Prostate gland (tissue), 2 donors: ENCODE data around the gene ARL15. TPM values are rescaled to one million over a fixed set of nuclear protein-coding genes. Genes with fewer than 3 reads are reported as not detected.
A peak's percentile ranks its signal among the peaks of the same experiment; 100 is the strongest.

Source experiments
- DNase-seq: peaks from one replicate; pipeline ENCODE4 v3.0.0-alpha.2; 2019; ENCODE audit warnings: low spot score
- H3K27ac ChIP-seq, 2 donors: fragments of 200-600 bp; sonication (generic); 2 replicates each; pipeline ENCODE4 v1.5.1; 2017 to 2019
- H3K27me3 ChIP-seq: fragments of 200-600 bp; sonication (generic); replicated peaks from 2 replicates; pipeline ENCODE4 v1.5.1; 2019; ENCODE audit not compliant: insufficient read depth
- H3K36me3 ChIP-seq, 2 donors: fragments of 200-600 bp; sonication (generic); 1 replicate in 1 of 2; 2 replicates in 1 of 2; pipeline versions ENCODE4 v1.5.1 to v1.8.1; 2017 to 2019
- H3K4me1 ChIP-seq: fragments of 200-600 bp; sonication (generic); replicated peaks from 2 replicates; pipeline ENCODE4 v1.5.1; 2019
- H3K4me3 ChIP-seq, 2 donors: fragments of 200-600 bp; sonication (generic); 2 replicates each; pipeline ENCODE4 v1.5.1; 2017 to 2019
- H3K9me3 ChIP-seq: fragments of 200-600 bp; sonication (generic); 2 replicates; pipeline ENCODE4 v1.5.1; 2017
- POLR2A ChIP-seq: fragments of 450-650 bp; IDR thresholded peaks from one replicate; pipeline ENCODE4 v1.6.1; 2016; ENCODE audit warnings: antibody characterized with exemption, mild to moderate bottlenecking
- POLR2AphosphoS5 ChIP-seq: sonication (generic); formaldehyde crosslinking; IDR thresholded peaks from one replicate; pipeline ENCODE4 v1.6.1; 2017; ENCODE audit warnings: antibody characterized with exemption
- WGBS: methylation state at CpG from one replicate; pipeline ENCODE4 v1.1.5; 2018; 5-methylcytosine and 5-hydroxymethylcytosine counted together
- intact Hi-C: fragments of 100-400 bp; cut with DNase I; formaldehyde crosslinking; loops from one replicate; pipeline ENCODE4 v1.14.2; 2022
- total RNA-seq, 2 donors: library from RNA; depleted of rRNA; stranded (reverse); fragments of >200 nt; gene quantifications; one replicate each; pipeline ENCODE4 v1.1.0, GENCODE V29; 2016
- TF ChIP-seq, protein P1 (sequence below), 4 experiments: fragments of 200-600 bp in 2 of 4; fragments of 450-650 bp in 2 of 4; sonication (generic) in 2 of 4; IDR thresholded peaks; 1 replicate in 3 of 4; 2 replicates in 1 of 4; pipeline ENCODE4 v1.5.1; 2016 to 2019; ENCODE audit warnings: antibody characterized with exemption in 4 of 4, mild to moderate bottlenecking in 2 of 4, moderate library complexity in 2 of 4

ARL15 gene
- total RNA-seq, 2 donors from 2014 or later = 16.1 to 38.4 TPM

DNA sequence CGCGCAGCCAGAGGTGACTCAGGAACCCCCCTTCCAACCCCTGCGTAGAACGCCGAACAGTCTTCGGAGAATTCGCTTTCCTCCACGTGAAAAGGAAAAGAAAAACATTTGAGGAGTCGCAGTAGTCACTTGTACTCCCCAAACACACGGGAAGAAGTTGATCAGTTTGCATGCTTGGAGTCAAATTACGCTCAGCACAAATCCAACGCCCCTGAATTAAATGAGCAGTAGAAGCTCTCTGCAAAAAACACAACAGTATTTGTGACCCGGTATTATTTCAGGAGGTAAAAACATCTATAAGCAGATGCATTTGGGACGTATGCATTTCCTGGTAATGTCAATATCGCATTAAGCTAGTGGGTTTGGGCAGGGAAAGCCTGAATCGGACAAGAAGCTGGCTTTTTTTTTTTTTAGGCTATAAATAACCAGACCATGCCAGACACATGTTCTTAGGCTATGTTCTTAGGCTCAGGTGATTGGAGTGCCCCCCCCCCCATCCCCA lies 854 bp upstream of the ARL15 start:
- TF ChIP-seq POLR2A (no peak), POLR2AphosphoS5 (no peak)
- TF ChIP-seq, protein P1, sequence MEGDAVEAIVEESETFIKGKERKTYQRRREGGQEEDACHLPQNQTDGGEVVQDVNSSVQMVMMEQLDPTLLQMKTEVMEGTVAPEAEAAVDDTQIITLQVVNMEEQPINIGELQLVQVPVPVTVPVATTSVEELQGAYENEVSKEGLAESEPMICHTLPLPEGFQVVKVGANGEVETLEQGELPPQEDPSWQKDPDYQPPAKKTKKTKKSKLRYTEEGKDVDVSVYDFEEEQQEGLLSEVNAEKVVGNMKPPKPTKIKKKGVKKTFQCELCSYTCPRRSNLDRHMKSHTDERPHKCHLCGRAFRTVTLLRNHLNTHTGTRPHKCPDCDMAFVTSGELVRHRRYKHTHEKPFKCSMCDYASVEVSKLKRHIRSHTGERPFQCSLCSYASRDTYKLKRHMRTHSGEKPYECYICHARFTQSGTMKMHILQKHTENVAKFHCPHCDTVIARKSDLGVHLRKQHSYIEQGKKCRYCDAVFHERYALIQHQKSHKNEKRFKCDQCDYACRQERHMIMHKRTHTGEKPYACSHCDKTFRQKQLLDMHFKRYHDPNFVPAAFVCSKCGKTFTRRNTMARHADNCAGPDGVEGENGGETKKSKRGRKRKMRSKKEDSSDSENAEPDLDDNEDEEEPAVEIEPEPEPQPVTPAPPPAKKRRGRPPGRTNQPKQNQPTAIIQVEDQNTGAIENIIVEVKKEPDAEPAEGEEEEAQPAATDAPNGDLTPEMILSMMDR (IDR thresholded peaks at IDR 0.05) = no peak
- H3K27me3 ChIP-seq = no peaks in the 10 kb centered on the region
- no peaks in the 10 kb centered on the region for H3K9me3 ChIP-seq
- under 1% methylated on average over 16 of the region's 16 CpGs for WGBS
- peak overlapping the region; percentile 65 to 81 for H3K4me3 ChIP-seq
- H3K36me3 ChIP-seq = no peaks in the 10 kb centered on the region
- peak; percentile 14 for DNase-seq
- no peaks in the 10 kb centered on the region for H3K4me1 ChIP-seq
- intact Hi-C loops = loop anchor here (5.0 kb wide), 1 partner anchor 106 kb away; no protein-coding TSS in a partner anchor
- peak overlapping the region; percentile 79 to 83 for H3K27ac ChIP-seq

DNA sequence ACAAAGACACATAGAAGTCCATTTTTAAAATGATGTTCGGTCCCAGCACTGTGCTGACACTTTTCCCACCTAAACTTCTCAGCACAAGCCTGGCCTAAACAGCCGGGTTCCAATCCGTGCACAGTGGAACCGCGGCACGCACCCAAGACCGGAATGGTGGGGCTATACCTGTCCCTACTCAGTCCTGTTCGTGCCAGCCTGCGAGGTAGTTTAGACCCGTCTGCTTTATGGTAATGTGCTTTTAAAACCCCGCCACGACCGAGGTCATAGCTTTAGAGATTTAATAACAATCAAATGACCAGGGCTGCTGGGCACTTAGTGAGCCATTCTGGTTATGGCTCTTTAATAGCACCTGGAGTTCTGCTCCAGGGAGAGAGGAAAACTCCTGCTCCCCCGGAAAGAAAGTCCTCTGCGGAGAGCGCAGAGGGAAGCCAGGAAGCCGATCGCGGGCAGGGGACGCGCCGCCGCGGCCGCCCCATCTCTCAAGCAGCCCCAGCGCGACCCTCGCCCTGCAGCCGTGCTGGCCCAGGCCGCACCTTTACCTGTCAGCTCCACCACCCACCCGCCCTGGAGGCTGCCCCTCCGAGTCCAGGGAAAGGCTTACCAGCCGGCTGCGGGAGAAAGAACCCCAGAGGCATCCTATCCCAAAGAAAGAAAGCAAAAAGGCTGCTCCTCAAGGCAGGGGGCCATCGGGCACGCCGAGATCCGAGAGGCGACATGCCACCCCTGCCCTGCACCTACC lies 511 bp downstream of the ARL15 start:
- WGBS = under 1% methylated on average over 39 of the region's 39 CpGs
- intact Hi-C loops = loop anchor here (5.0 kb wide), 1 partner anchor 107 kb away; no protein-coding TSS in a partner anchor
- H3K36me3 ChIP-seq = no peaks in the 10 kb centered on the region
- no peaks in the 10 kb centered on the region for H3K9me3 ChIP-seq
- peak overlapping the region; percentile 79 to 83 for H3K27ac ChIP-seq
- H3K4me3 ChIP-seq = peak overlapping the region; percentile 65 to 81
- TF ChIP-seq POLR2A (no peak), POLR2AphosphoS5 (no peak)
- TF ChIP-seq, protein P1 (IDR thresholded peaks at IDR 0.05) = no peak
- DNase-seq = peak; percentile 43
- no peaks in the 10 kb centered on the region for H3K4me1 ChIP-seq
- H3K27me3 ChIP-seq = no peaks in the 10 kb centered on the region

- Histone ChIP-seq H3K36me3 (no peaks in the 10 kb centered on the region), H3K27ac (peak overlapping the region; percentile 79 to 83), H3K9me3 (no peaks in the 10 kb centered on the region), H3K4me3 (peak overlapping the region; percentile 65 to 81), H3K4me1 (no peaks in the 10 kb centered on the region), H3K27me3 (no peaks in the 10 kb centered on the region)
- intact Hi-C loops = no loop called here
- WGBS = 6% methylated on average over 10 of the region's 10 CpGs
- TF ChIP-seq POLR2A (no peak), POLR2AphosphoS5 (no peak)
- TF ChIP-seq, protein P1 (IDR thresholded peaks at IDR 0.05) = no peak
- DNase-seq = no peak
These were observed 1.1 kb downstream of the ARL15 start for GRCh38 chr5:54309276-54309675.

GRCh38 chr5:54307583-54307982 lies 2.8 kb downstream of the ARL15 start:
- TF ChIP-seq, protein P1 (IDR thresholded peaks at IDR 0.05) = no peak
- TF ChIP-seq POLR2A = no peak
- no peak for TF ChIP-seq POLR2AphosphoS5
- intact Hi-C loops = no loop called here
- Histone ChIP-seq H3K4me1 (no peaks in the 10 kb centered on the region), H3K4me3 (no peak overlapping the region), H3K36me3 (no peaks in the 10 kb centered on the region), H3K27ac (no peak overlapping the region), H3K9me3 (no peaks in the 10 kb centered on the region), H3K27me3 (no peaks in the 10 kb centered on the region)
- WGBS = 41% methylated on average over 3 of the region's 3 CpGs
- DNase-seq = no peak

GRCh38 chr5:54306893-54307292 lies 3.5 kb downstream of the ARL15 start:
- no peak for DNase-seq
- Histone ChIP-seq H3K4me1 (no peaks in the 10 kb centered on the region), H3K27me3 (no peaks in the 10 kb centered on the region), H3K27ac (no peak overlapping the region), H3K36me3 (no peaks in the 10 kb centered on the region), H3K4me3 (no peak overlapping the region), H3K9me3 (no peaks in the 10 kb centered on the region)
- WGBS = 57% methylated on average over 1 of the region's 1 CpG
- intact Hi-C loops = no loop called here
- no peak for TF ChIP-seq POLR2AphosphoS5
- TF ChIP-seq POLR2A = no peak
- TF ChIP-seq, protein P1 (IDR thresholded peaks at IDR 0.05) = no peak
